Endothelial cell (in vitro differentiated cells): ENCODE measurements around the gene DNAH3. TPM values are rescaled to one million over a fixed set of nuclear protein-coding genes. Genes with fewer than 3 reads are reported as not detected.
"Not testable (repeated sequence)": the region's sequence is repeated elsewhere in the genome, so short reads cannot be mapped to it uniquely, and the experiment has no call there.

Source experiments
- DNase-seq: peaks from one replicate; pipeline ENCODE4 v3.0.0; 2021; ENCODE audit warnings: low spot score
- H3K27ac Mint-ChIP-seq: one replicate; pipeline ENCODE4 v1.8.0; 2021; ENCODE audit warnings: mixed read lengths, inconsistent platforms; ENCODE audit not compliant: unreplicated experiment
- H3K27me3 Mint-ChIP-seq: one replicate; pipeline ENCODE4 v1.8.0; 2021; ENCODE audit warnings: mild to moderate bottlenecking, moderate library complexity, mixed read lengths, inconsistent platforms; ENCODE audit not compliant: unreplicated experiment
- H3K36me3 Mint-ChIP-seq: one replicate; pipeline ENCODE4 v1.8.0; 2021; ENCODE audit warnings: mild to moderate bottlenecking, low read depth, mixed read lengths, inconsistent platforms; ENCODE audit not compliant: unreplicated experiment
- H3K4me1 Mint-ChIP-seq: one replicate; pipeline ENCODE4 v1.8.0; 2021; ENCODE audit warnings: mild to moderate bottlenecking, mixed read lengths, inconsistent platforms; ENCODE audit not compliant: unreplicated experiment
- H3K4me3 Mint-ChIP-seq: one replicate; pipeline ENCODE4 v1.8.0; 2021; ENCODE audit warnings: mild to moderate bottlenecking, mixed read lengths, inconsistent platforms; ENCODE audit not compliant: unreplicated experiment
- H3K9me3 Mint-ChIP-seq: one replicate; pipeline ENCODE4 v1.8.0; 2021; ENCODE audit warnings: mixed read lengths, inconsistent platforms; ENCODE audit not compliant: unreplicated experiment
- CTCF ChIP-seq: fragments of 200-600 bp; sonication (generic); IDR thresholded peaks from one replicate; pipeline ENCODE4 v1.5.0; 2021; ENCODE audit warnings: antibody characterized with exemption; ENCODE audit not compliant: unreplicated experiment
- total RNA-seq: library from RNA; stranded (reverse); fragmentation: NEBNext Ultra II Directional; extraction: Animal tissue kit (Norgen Biotek cat#: 25700); gene quantifications from one replicate; pipeline ENCODE4 v1.2.1, GENCODE V29; 2021; ENCODE audit not compliant: unreplicated experiment

The DNAH3 gene
- total RNA-seq, 1 donor from 2014 or later: 0.05 TPM

- no peaks in the 10 kb centered on the region for H3K9me3 Mint-ChIP-seq
- no peaks in the 10 kb centered on the region for H3K36me3 Mint-ChIP-seq
- TF ChIP-seq CTCF: no peak
- no peak overlapping the region for H3K27ac Mint-ChIP-seq
- H3K4me3 Mint-ChIP-seq: no peak overlapping the region
- H3K27me3 Mint-ChIP-seq: peaks cover 2% of the 10 kb centered on the region
- DNase-seq: no peak
- no peaks in the 10 kb centered on the region for H3K4me1 Mint-ChIP-seq
These were observed 212.2 kb downstream of the DNAH3 start for GRCh38 chr16:20938426-20938825.

DNA sequence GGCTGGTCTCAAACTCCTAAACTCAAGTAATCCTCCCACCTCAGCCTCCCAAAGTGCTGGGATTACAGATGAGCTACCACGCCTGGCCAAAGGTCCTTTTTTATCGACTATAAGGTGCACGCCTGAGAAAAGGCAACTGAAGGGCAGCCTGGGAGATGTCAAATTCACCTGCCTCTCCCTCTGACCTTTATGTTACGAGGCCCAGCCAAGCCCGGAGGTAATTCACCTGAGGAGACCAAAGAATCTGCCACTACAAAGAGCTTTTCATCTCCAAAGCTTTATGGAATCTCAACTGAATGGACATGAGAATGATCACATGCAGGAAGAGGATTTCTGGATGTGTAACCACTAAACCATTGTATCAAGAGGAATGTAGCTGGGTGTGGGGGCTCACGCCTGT is 212.9 kb downstream of the DNAH3 start:
- H3K4me3 Mint-ChIP-seq: no peak overlapping the region
- no peak overlapping the region for H3K27ac Mint-ChIP-seq
- H3K4me1 Mint-ChIP-seq: no peaks in the 10 kb centered on the region
- peaks cover 2% of the 10 kb centered on the region for H3K27me3 Mint-ChIP-seq
- DNase-seq: no peak
- no peaks in the 10 kb centered on the region for H3K9me3 Mint-ChIP-seq
- no peak for TF ChIP-seq CTCF
- H3K36me3 Mint-ChIP-seq: no peaks in the 10 kb centered on the region

- Mint-ChIP-seq H3K4me3 (no peak overlapping the region), H3K4me1 (no peaks in the 10 kb centered on the region), H3K27ac (no peak overlapping the region), H3K27me3 (peaks cover under 1% of the 10 kb centered on the region), H3K9me3 (no peaks in the 10 kb centered on the region), H3K36me3 (no peaks in the 10 kb centered on the region)
- no peak for TF ChIP-seq CTCF
- no peak for DNase-seq
These were observed 217.1 kb downstream of the DNAH3 start for GRCh38 chr16:20933589-20933988.

DNA sequence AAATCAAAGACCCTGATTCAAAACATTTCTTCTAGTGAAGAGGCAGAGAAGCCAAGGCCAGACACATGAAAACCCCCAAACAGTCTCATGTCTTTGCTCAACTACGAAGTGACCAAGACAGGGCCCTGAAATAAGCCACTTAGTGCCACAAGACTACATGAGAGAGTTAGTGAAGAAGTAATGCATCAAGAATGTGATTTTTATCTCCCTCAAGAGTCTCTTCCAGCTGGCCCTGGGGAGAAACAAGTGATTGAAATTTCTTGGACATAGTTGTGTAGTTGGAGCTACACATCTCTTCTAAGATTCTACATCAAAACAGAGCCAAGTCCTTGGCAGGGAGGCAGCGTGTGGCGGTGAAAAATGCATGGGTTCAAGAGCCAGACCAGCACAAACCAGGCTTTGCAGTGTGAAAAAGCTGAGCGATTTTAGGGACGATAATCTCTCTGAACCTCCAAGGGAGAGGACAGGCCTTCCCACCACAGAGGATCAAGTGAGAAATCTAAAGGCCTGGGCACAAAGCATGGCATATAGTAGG is 219.5 kb downstream of the DNAH3 start:
- H3K27ac Mint-ChIP-seq: no peak overlapping the region
- H3K27me3 Mint-ChIP-seq: no peaks in the 10 kb centered on the region
- no peak overlapping the region for H3K4me3 Mint-ChIP-seq
- H3K9me3 Mint-ChIP-seq: no peaks in the 10 kb centered on the region
- TF ChIP-seq CTCF: no peak
- DNase-seq: no peak
- H3K4me1 Mint-ChIP-seq: no peaks in the 10 kb centered on the region
- H3K36me3 Mint-ChIP-seq: no peaks in the 10 kb centered on the region

- H3K27ac Mint-ChIP-seq: no peak overlapping the region
- no peaks in the 10 kb centered on the region for H3K9me3 Mint-ChIP-seq
- no peak overlapping the region for H3K4me3 Mint-ChIP-seq
- no peak for DNase-seq
- H3K4me1 Mint-ChIP-seq: no peaks in the 10 kb centered on the region
- H3K36me3 Mint-ChIP-seq: peaks cover 4% of the 10 kb centered on the region
- no peak for TF ChIP-seq CTCF
- H3K27me3 Mint-ChIP-seq: no peaks in the 10 kb centered on the region
These were observed 220.3 kb downstream of the DNAH3 start for GRCh38 chr16:20930365-20930690.

GRCh38 chr16:20929676-20930364 is 220.8 kb downstream of the DNAH3 start:
- DNase-seq, H3K4me1 Mint-ChIP-seq, H3K27ac Mint-ChIP-seq, H3K4me3 Mint-ChIP-seq, H3K36me3 Mint-ChIP-seq, H3K27me3 Mint-ChIP-seq, H3K9me3 Mint-ChIP-seq: not testable (repeated sequence)
